SU-DHL-6 (cell line): ENCODE measurements around the gene RBM20.

Experiments
- H2AFZ ChIP-seq: fragments of 200-600 bp; sonication (generic); 2 replicates; pipeline ENCODE4 v1.6.1; 2014; ENCODE audit warnings: low read depth, mild to moderate bottlenecking, moderate library complexity, mixed read lengths, antibody characterized with exemption, low read length; ENCODE audit not compliant: severe bottlenecking
- H3F3A ChIP-seq: fragments of 200-600 bp; shearing (Covaris generic); 2 replicates; pipeline ENCODE4 v1.6.0; 2016; ENCODE audit warnings: antibody characterized with exemption, mild to moderate bottlenecking; ENCODE audit not compliant: insufficient read depth
- H3K27ac ChIP-seq: fragments of 200-600 bp; sonication (generic); 2 replicates; pipeline ENCODE4 v1.5.1; 2016; ENCODE audit warnings: low read depth, mild to moderate bottlenecking, low read length, moderate library complexity, mixed read lengths
- H3K27me3 ChIP-seq: fragments of 200-600 bp; sonication (generic), shearing (Covaris generic); 2 replicates; pipeline ENCODE4 v1.6.0; 2014; ENCODE audit warnings: mild to moderate bottlenecking, low read length
- H3K36me3 ChIP-seq: fragments of 200-600 bp; sonication (generic); 2 replicates; pipeline ENCODE4 v1.6.1; 2014; ENCODE audit warnings: mild to moderate bottlenecking, low read length, mixed read lengths
- H3K4me2 ChIP-seq: fragments of 300-600, 200-600 bp; shearing (Covaris generic), sonication (generic); 2 replicates; pipeline ENCODE4 v1.6.0; 2014; ENCODE audit warnings: low read length, low read depth, mild to moderate bottlenecking; ENCODE audit not compliant: poor library complexity, severe bottlenecking
- H3K4me3 ChIP-seq: fragments of 200-600 bp; sonication (generic); 2 replicates; pipeline ENCODE4 v1.5.1; 2014; ENCODE audit warnings: antibody characterized with exemption, low read length, mild to moderate bottlenecking, mixed read lengths; ENCODE audit not compliant: insufficient read depth, poor library complexity, severe bottlenecking
- H3K79me2 ChIP-seq: fragments of 200-600 bp; sonication (generic); 2 replicates; pipeline ENCODE4 v1.6.1; 2014; ENCODE audit warnings: mild to moderate bottlenecking, low read length, moderate library complexity; ENCODE audit not compliant: insufficient read depth
- H3K9ac ChIP-seq: fragments of 200-600 bp; sonication (generic); 2 replicates; pipeline ENCODE4 v1.7.0; 2014; ENCODE audit warnings: mild to moderate bottlenecking, low read length
- H3K9me2 ChIP-seq: fragments of 200-600 bp; sonication (generic); replicated peaks from 2 replicates; pipeline ENCODE4 v1.6.1; 2014; ENCODE audit warnings: low read length; ENCODE audit not compliant: insufficient read depth
- H3K9me3 ChIP-seq: fragments of 200-600 bp; sonication (generic); 2 replicates; pipeline ENCODE4 v1.6.1; 2014; ENCODE audit warnings: low read length, mixed read lengths; ENCODE audit not compliant: insufficient read depth
- H4K20me1 ChIP-seq: fragments of 200-600 bp; sonication (generic); 2 replicates; pipeline ENCODE4 v1.6.1; 2014; ENCODE audit warnings: low read depth, mild to moderate bottlenecking, antibody characterized with exemption, low read length, moderate library complexity, mixed read lengths
- CTCF ChIP-seq: fragments of 200-600 bp; sonication (generic); IDR thresholded peaks from one replicate; pipeline ENCODE4 v1.5.1; 2017; ENCODE audit warnings: antibody characterized with exemption, mild to moderate bottlenecking, low read length, moderate library complexity; ENCODE audit not compliant: insufficient read depth, poor library complexity, severe bottlenecking
- EZH2phosphoT487 ChIP-seq: fragments of 200-600 bp; sonication (generic), shearing (Covaris generic); conservative IDR thresholded peaks from 2 replicates; pipeline ENCODE4 v1.6.1; 2018; ENCODE audit warnings: mild to moderate bottlenecking, antibody characterized with exemption, low read length, moderate library complexity, mixed read lengths

RBM20 gene

GRCh38 chr10:110825508-110825907, 181.4 kb downstream of the RBM20 start:
- no peaks in the 10 kb centered on the region for H3K27me3 ChIP-seq
- no peaks in the 10 kb centered on the region for H4K20me1 ChIP-seq
- H3K4me3 ChIP-seq: no peak overlapping the region
- H3F3A ChIP-seq: no peaks in the 10 kb centered on the region
- H3K9ac ChIP-seq: no peak overlapping the region
- H3K36me3 ChIP-seq: no peaks in the 10 kb centered on the region
- no peak overlapping the region for H3K27ac ChIP-seq
- H2AFZ ChIP-seq: no peak overlapping the region
- H3K9me2 ChIP-seq: no peaks in the 10 kb centered on the region
- no peak for TF ChIP-seq EZH2phosphoT487
- TF ChIP-seq CTCF: no peak
- no peaks in the 10 kb centered on the region for H3K9me3 ChIP-seq
- H3K4me2 ChIP-seq: no peak overlapping the region
- H3K79me2 ChIP-seq: no peaks in the 10 kb centered on the region

GRCh38 chr10:110827410-110827809, 183.3 kb downstream of the RBM20 start:
- Histone ChIP-seq H3K9ac (no peak overlapping the region), H3K9me2 (no peaks in the 10 kb centered on the region), H2AFZ (no peak overlapping the region), H3K9me3 (no peaks in the 10 kb centered on the region), H3K27ac (no peak overlapping the region), H3F3A (no peaks in the 10 kb centered on the region), H3K27me3 (no peaks in the 10 kb centered on the region), H3K79me2 (no peaks in the 10 kb centered on the region), H3K4me3 (no peak overlapping the region), H4K20me1 (no peaks in the 10 kb centered on the region), H3K36me3 (no peaks in the 10 kb centered on the region), H3K4me2 (no peak overlapping the region)
- no peak for TF ChIP-seq EZH2phosphoT487
- no peak for TF ChIP-seq CTCF

- TF ChIP-seq EZH2phosphoT487 (no peak), CTCF (no peak)
- no peaks in the 10 kb centered on the region for H3K9me3 ChIP-seq
- no peak overlapping the region for H3K4me3 ChIP-seq
- H3K27ac ChIP-seq: no peak overlapping the region
- H3K79me2 ChIP-seq: no peaks in the 10 kb centered on the region
- no peaks in the 10 kb centered on the region for H3K9me2 ChIP-seq
- H3K9ac ChIP-seq: no peak overlapping the region
- H3F3A ChIP-seq: no peaks in the 10 kb centered on the region
- no peak overlapping the region for H3K4me2 ChIP-seq
- no peak overlapping the region for H2AFZ ChIP-seq
- H4K20me1 ChIP-seq: no peaks in the 10 kb centered on the region
- H3K27me3 ChIP-seq: no peaks in the 10 kb centered on the region
- no peaks in the 10 kb centered on the region for H3K36me3 ChIP-seq
Observed at GRCh38 chr10:110827875-110828274, 183.7 kb downstream of the RBM20 start.
